B cell (primary cell): Measurements from ENCODE around the gene CCL22. TPM values are rescaled to one million over a fixed set of nuclear protein-coding genes. Genes with fewer than 3 reads are reported as not detected.

Experiments
- ATAC-seq: fragments of 200-7000 bp; cut with Tn5 transposase; one replicate; pipeline ENCODE4 v1.10.0; 2021; ENCODE audit warnings: low read depth, mild to moderate bottlenecking, moderate number of reproducible peaks, moderate library complexity
- CTCF ChIA-PET: fragments of 350-600 bp; sonication (Branson Sonifier 250); formaldehyde crosslinking; loops from one replicate; lab custom pipeline; 2021; ENCODE audit warnings: antibody characterized with exemption, inconsistent platforms; lab: Charles Lee
- POLR2A ChIA-PET: fragments of 350-600 bp; sonication (Branson Sonifier 250); formaldehyde crosslinking; loops from one replicate; lab custom pipeline; 2021; ENCODE audit warnings: antibody characterized with exemption; lab: Charles Lee
- DNase-seq: peaks from one replicate; pipeline ENCODE4 v3.0.0; 2013
- H2AFZ ChIP-seq: 2 replicates; pipeline ENCODE4 v1.6.1; 2012; ENCODE audit warnings: mild to moderate bottlenecking, low read depth, low read length; ENCODE audit not compliant: insufficient read depth, poor library complexity, severe bottlenecking
- H3K27ac ChIP-seq, 2 donors: 1 replicate in 1 of 2; 2 replicates in 1 of 2; pipeline ENCODE4 v1.5.1; 2012 to 2013; ENCODE audit warnings: low read length in 2 of 2, mild to moderate bottlenecking in 2 of 2, moderate library complexity in 1 of 2
- H3K27me3 ChIP-seq, 4 experiments: fragments of 200-600 bp in 1 of 4; sonication (generic) in 1 of 4; replicated peaks in 1 of 4; 1 replicate in 2 of 4; 2 replicates in 2 of 4; pipeline versions ENCODE4 v1.6.1 to v1.7.0; 2013 to 2016; ENCODE audit warnings: low read length in 3 of 4, mild to moderate bottlenecking in 2 of 4, mixed read lengths in 1 of 4, moderate library complexity in 1 of 4; ENCODE audit not compliant: insufficient read depth in 4 of 4, control insufficient read depth in 3 of 4; ENCODE audit errors: control extremely low read depth in 1 of 4
- H3K36me3 ChIP-seq, 2 experiments: replicated peaks in 1 of 2; 1 replicate in 1 of 2; 2 replicates in 1 of 2; pipeline versions ENCODE4 v1.6.1 to v1.7.1; 2013; ENCODE audit warnings: low read length in 1 of 2; ENCODE audit not compliant: insufficient read depth in 2 of 2, control insufficient read depth in 1 of 2; ENCODE audit errors: control extremely low read depth in 1 of 2, extremely low read depth in 1 of 2
- H3K4me1 ChIP-seq, 2 donors: fragments of 200-600 bp in 1 of 2; sonication (generic) in 1 of 2; 1 replicate in 1 of 2; 2 replicates in 1 of 2; pipeline versions ENCODE4 v1.5.1 to v1.6.1; 2013 to 2017; ENCODE audit warnings: low read length in 2 of 2; ENCODE audit not compliant: control insufficient read depth in 2 of 2, insufficient read depth in 2 of 2
- H3K4me2 ChIP-seq: replicated peaks from 2 replicates; pipeline ENCODE3; 2012; ENCODE audit warnings: mild to moderate bottlenecking, low read depth, low read length; ENCODE audit not compliant: poor library complexity, severe bottlenecking
- H3K4me3 ChIP-seq, 5 experiments: fragments of 200-600 bp in 1 of 5; sonication (generic) in 1 of 5; 1 replicate in 3 of 5; 2 replicates in 2 of 5; pipeline versions ENCODE4 v1.5.1 to v1.7.0; 2011 to 2016; ENCODE audit warnings: low read length in 4 of 5, mild to moderate bottlenecking in 4 of 5, low read depth in 2 of 5, control low read depth in 1 of 5, moderate library complexity in 1 of 5; ENCODE audit not compliant: insufficient read depth in 1 of 5; ENCODE audit errors: control extremely low read depth in 1 of 5, extremely low read depth in 1 of 5
- H3K79me2 ChIP-seq: fragments of 200-600 bp; sonication (generic); one replicate; pipeline ENCODE4 v1.6.0; 2016; ENCODE audit warnings: low read length; ENCODE audit not compliant: control insufficient read depth, insufficient read depth
- H3K9ac ChIP-seq: fragments of 200-600 bp; sonication (generic); 2 replicates; pipeline ENCODE4 v1.6.1; 2017; ENCODE audit warnings: mild to moderate bottlenecking, low read length, moderate library complexity
- H3K9me3 ChIP-seq, 3 donors: one replicate each; pipeline versions ENCODE4 v1.6.1 to v1.7.1; 2013; ENCODE audit warnings: low read length in 2 of 3; ENCODE audit not compliant: control insufficient read depth in 2 of 3, insufficient read depth in 1 of 3; ENCODE audit errors: control extremely low read depth in 1 of 3
- H4K20me1 ChIP-seq: 2 replicates; pipeline ENCODE4 v1.6.0; 2012; ENCODE audit warnings: mild to moderate bottlenecking, low read length; ENCODE audit not compliant: insufficient read depth, control insufficient read depth, poor library complexity, severe bottlenecking
- H3K27ac Mint-ChIP-seq: one replicate; pipeline ENCODE4 v1.8.0; 2021; ENCODE audit warnings: mixed read lengths
- H3K27me3 Mint-ChIP-seq: one replicate; pipeline ENCODE4 v1.8.0; 2021; ENCODE audit warnings: mixed read lengths
- H3K4me1 Mint-ChIP-seq: one replicate; pipeline ENCODE4 v1.8.0; 2021; ENCODE audit warnings: mixed read lengths
- H3K4me3 Mint-ChIP-seq: one replicate; pipeline ENCODE4 v1.8.0; 2021; ENCODE audit warnings: mixed read lengths
- H3K9me3 Mint-ChIP-seq: one replicate; pipeline ENCODE4 v1.8.0; 2022; ENCODE audit warnings: mixed read lengths; ENCODE audit not compliant: insufficient read depth
- CTCF ChIP-seq: fragments of 200-600 bp; IDR thresholded peaks from one replicate; pipeline ENCODE4 v1.8.0; 2022; ENCODE audit warnings: antibody characterized with exemption, mild to moderate bottlenecking
- EZH2 ChIP-seq: IDR thresholded peaks from 2 replicates; pipeline ENCODE4 v1.6.1; 2012; ENCODE audit warnings: borderline replicate concordance, low read depth, mild to moderate bottlenecking, moderate library complexity, low read length; ENCODE audit not compliant: insufficient read depth, poor library complexity, severe bottlenecking
- WGBS: methylation state at CpG from one replicate; pipeline ENCODE4 v1.1.5; 2013; ENCODE audit warnings: missing lambda C conversion rate; ENCODE audit not compliant: insufficient coverage; 5-methylcytosine and 5-hydroxymethylcytosine counted together
- intact Hi-C: fragments of 100-400 bp; cut with micrococcal nuclease; formaldehyde crosslinking; loops from one replicate; pipeline ENCODE4 v1.10.0; 2022
- polyA plus RNA-seq: library from polyadenylated mRNA; depleted of rRNA; stranded (reverse); fragments of >200 nt; gene quantifications from 2 replicates; pipeline ENCODE4 v1.2.3, GENCODE V29; 2012
- total RNA-seq, 2 donors: library from RNA; stranded (reverse); fragments of 120-200 nt in 1 of 2; gene quantifications; 1 replicate in 1 of 2; 2 replicates in 1 of 2; pipeline versions ENCODE4 v1.2.3 to v1.2.4, GENCODE V29; 2013 to 2022

CCL22 gene
- total and polyA plus RNA-seq, 2 donors (not counting 1 experiment from before 2014, with no cell fraction given): 0.04 to 91.5 TPM

- Mint-ChIP-seq H3K9me3 (no peaks in the 10 kb centered on the region), H3K4me1 (peaks cover 24% of the 10 kb centered on the region), H3K4me3 (no peak overlapping the region), H3K27ac (no peak overlapping the region), H3K27me3 (no peaks in the 10 kb centered on the region)
- no peaks in the 10 kb centered on the region for H3K27me3 ChIP-seq
- ATAC-seq (no peak), DNase-seq (no peak)
- no peaks in the 10 kb centered on the region for H3K36me3 ChIP-seq
- peaks cover 0 to 14% (median 0%) of the 10 kb centered on the region in 3 donors for H3K9me3 ChIP-seq
- WGBS: 67% methylated on average over 3 of the region's 5 CpGs
- no peak overlapping the region for H3K4me3 ChIP-seq
- H3K4me1 ChIP-seq: peaks cover 0 to 15% of the 10 kb centered on the region in 2 donors
- no peaks in the 10 kb centered on the region for H3K79me2 ChIP-seq
- H2AFZ ChIP-seq: no peak overlapping the region
- TF ChIP-seq CTCF (no peak), EZH2 (no peak)
- ChIA-PET POLR2A (no interaction called here), CTCF (interaction anchor here (0.6 to 1.6 kb wide), 2 partner anchors 10 to 691 kb away, joined by 3 to 4 read pairs; no protein-coding TSS in a partner anchor)
- no peak overlapping the region for H3K9ac ChIP-seq
- intact Hi-C loops: no loop called here
- no peak overlapping the region for H3K4me2 ChIP-seq
- no peaks in the 10 kb centered on the region for H4K20me1 ChIP-seq
- no peak overlapping the region for H3K27ac ChIP-seq
These were observed 32.2 kb downstream of the CCL22 start for GRCh38 chr16:57390636-57391295.

- CTCF ChIA-PET: interaction anchor here (0.8 to 1.6 kb wide), 2 partner anchors 10 to 23 kb away, joined by 4 to 5 read pairs; no protein-coding TSS in a partner anchor
- WGBS: 73% methylated on average over 3 of the region's 4 CpGs
- no peaks in the 10 kb centered on the region for H3K27me3 Mint-ChIP-seq
These were observed 32.7 kb downstream of the CCL22 start for GRCh38 chr16:57391300-57391699.

More at GRCh38 chr16:57391300-57391699, 32.7 kb downstream of the CCL22 start:
- Histone ChIP-seq H4K20me1 (no peaks in the 10 kb centered on the region), H3K36me3 (no peaks in the 10 kb centered on the region), H3K79me2 (no peaks in the 10 kb centered on the region), H3K27me3 (no peaks in the 10 kb centered on the region), H3K9ac (no peak overlapping the region), H2AFZ (no peak overlapping the region), H3K27ac (no peak overlapping the region), H3K4me2 (no peak overlapping the region), H3K9me3 (peaks cover 0 to 11% (median 0%) of the 10 kb centered on the region in 3 donors), H3K4me3 (no peak overlapping the region), H3K4me1 (peaks cover 0 to 13% of the 10 kb centered on the region in 2 donors)
- Mint-ChIP-seq H3K4me1 (peaks cover 21% of the 10 kb centered on the region), H3K4me3 (no peak overlapping the region), H3K27ac (no peak overlapping the region), H3K9me3 (no peaks in the 10 kb centered on the region)
- intact Hi-C loops: no loop called here
- ATAC-seq: no peak
- POLR2A ChIA-PET: no interaction called here
- TF ChIP-seq EZH2 (no peak), CTCF (no peak)
- no peak for DNase-seq
